Smooth muscle cell (in vitro differentiated cells): ENCODE data around the gene VIL1. TPM values are rescaled to one million over a fixed set of nuclear protein-coding genes. Genes with fewer than 3 reads are reported as not detected.

Experiments
- DNase-seq: peaks from one replicate; lab custom pipeline; 2025; ENCODE audit not compliant: unreplicated experiment; lab: John Stamatoyannopoulos, UW
- H2AFZ ChIP-seq: fragments of 200-600 bp; sonication (generic); 2 replicates; pipeline ENCODE4 v1.6.0; 2016; ENCODE audit warnings: antibody characterized with exemption, low read depth, mild to moderate bottlenecking
- H3F3A ChIP-seq: fragments of 200-600 bp; sonication (generic); 2 replicates; pipeline ENCODE4 v1.6.0; 2017; ENCODE audit warnings: antibody characterized with exemption, low read depth
- H3K27ac ChIP-seq: fragments of 200-600 bp; sonication (generic); 2 replicates; pipeline ENCODE4 v1.5.1; 2016; ENCODE audit warnings: low read depth, mild to moderate bottlenecking
- H3K27me3 ChIP-seq: fragments of 200-600 bp; sonication (generic); 2 replicates; pipeline ENCODE4 v1.6.1; 2016; ENCODE audit warnings: low read depth, mild to moderate bottlenecking
- H3K36me3 ChIP-seq: fragments of 200-600 bp; sonication (generic); 2 replicates; pipeline ENCODE4 v1.5.1; 2016; ENCODE audit warnings: low read depth
- H3K4me1 ChIP-seq: fragments of 200-600 bp; sonication (generic); 2 replicates; pipeline ENCODE4 v1.5.1; 2016; ENCODE audit warnings: low read depth
- H3K4me2 ChIP-seq: fragments of 200-600 bp; sonication (generic); 2 replicates; pipeline ENCODE4 v1.6.0; 2016; ENCODE audit warnings: mild to moderate bottlenecking
- H3K4me3 ChIP-seq: fragments of 200-600 bp; sonication (generic); 2 replicates; pipeline ENCODE4 v1.5.1; 2016; ENCODE audit warnings: mild to moderate bottlenecking
- H3K79me2 ChIP-seq: fragments of 200-600 bp; sonication (generic); 2 replicates; pipeline ENCODE4 v1.6.0; 2016; ENCODE audit warnings: low read depth, mild to moderate bottlenecking
- H3K9ac ChIP-seq: fragments of 200-600 bp; sonication (generic); 2 replicates; pipeline ENCODE4 v1.6.0; 2016; ENCODE audit warnings: low read depth
- H3K9me3 ChIP-seq: fragments of 200-600 bp; sonication (generic); replicated peaks from 2 replicates; pipeline ENCODE4 v1.5.1; 2016; ENCODE audit warnings: low read depth
- H4K20me1 ChIP-seq: fragments of 200-600 bp; sonication (generic); 2 replicates; pipeline ENCODE4 v1.6.0; 2016; ENCODE audit warnings: low read depth
- WGBS: methylation state at CpG from one replicate; pipeline ENCODE4 v1.1.7; 2016; ENCODE audit warnings: low lambda C conversion rate; 5-methylcytosine and 5-hydroxymethylcytosine counted together
- polyA plus RNA-seq: library from polyadenylated mRNA; unstranded; fragments of >200 nt; fragmentation: Nextera tagmentation; extraction: Ambion mirVana; gene quantifications from 2 replicates; pipeline ENCODE4 v1.2.1, GENCODE V29; 2016
- total RNA-seq: library from RNA; depleted of rRNA; stranded (reverse); fragments of >200 nt; gene quantifications from 2 replicates; pipeline ENCODE4 v1.2.3, GENCODE V29; 2014
- TF ChIP-seq, protein P1 (sequence below): fragments of 200-600 bp; sonication (generic); IDR thresholded peaks from 2 replicates; pipeline ENCODE4 v1.5.1; 2017; ENCODE audit warnings: borderline replicate concordance, mild to moderate bottlenecking, antibody characterized with exemption; ENCODE audit not compliant: insufficient read depth, poor library complexity, severe bottlenecking

The VIL1 gene
- total and polyA plus RNA-seq, 2 experiments from 2014 or later = 0.15 TPM; not detected in 1

DNA sequence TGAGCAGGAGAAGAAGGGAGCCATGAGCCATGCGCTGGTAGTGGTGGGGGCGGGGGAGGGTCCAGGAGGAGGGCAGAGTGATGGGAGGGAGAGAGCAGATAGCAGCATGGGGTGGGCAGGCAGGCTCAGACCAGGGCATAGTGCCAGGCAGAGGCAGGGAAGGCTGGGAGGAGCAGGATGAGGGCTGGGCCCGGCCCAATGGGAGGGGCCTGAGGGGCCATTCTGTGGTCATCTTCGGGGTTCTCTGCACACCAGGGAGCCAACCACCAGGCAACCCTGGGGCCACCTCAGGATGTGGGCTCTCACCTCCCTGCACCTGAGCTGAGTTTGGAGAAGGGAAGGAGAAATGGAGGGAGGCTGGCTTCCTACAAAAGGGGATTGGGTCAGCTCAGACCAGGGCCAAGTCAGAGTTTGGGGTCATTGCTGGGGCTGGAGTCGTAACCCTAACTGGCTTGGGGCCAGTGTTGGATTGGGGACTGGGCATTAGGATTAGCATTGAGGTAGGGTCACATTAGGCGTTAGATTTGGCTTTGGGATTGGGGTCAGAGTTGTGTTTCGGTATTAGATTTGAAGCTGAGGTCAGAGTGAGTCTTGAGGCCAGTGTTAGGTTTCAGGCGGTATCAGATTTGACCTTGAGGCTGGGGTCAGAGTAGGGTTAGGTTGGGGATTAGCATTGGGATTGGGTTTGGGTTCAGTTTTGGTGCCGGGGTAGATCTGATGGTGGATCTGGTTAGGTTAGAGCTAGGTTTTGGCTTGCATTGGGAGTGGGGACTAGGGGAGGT is 11.2 kb downstream of the VIL1 start:
- Histone ChIP-seq H3K36me3 (no peaks in the 10 kb centered on the region), H3K79me2 (no peaks in the 10 kb centered on the region), H4K20me1 (no peaks in the 10 kb centered on the region), H3K4me2 (no peak overlapping the region), H3K4me3 (no peak overlapping the region), H3K9me3 (no peaks in the 10 kb centered on the region), H3K4me1 (no peaks in the 10 kb centered on the region), H3K27me3 (no peaks in the 10 kb centered on the region), H2AFZ (no peak overlapping the region), H3F3A (no peaks in the 10 kb centered on the region), H3K9ac (no peak overlapping the region), H3K27ac (no peak overlapping the region)
- WGBS = 86% methylated on average over 7 of the region's 9 CpGs
- TF ChIP-seq, protein P1, sequence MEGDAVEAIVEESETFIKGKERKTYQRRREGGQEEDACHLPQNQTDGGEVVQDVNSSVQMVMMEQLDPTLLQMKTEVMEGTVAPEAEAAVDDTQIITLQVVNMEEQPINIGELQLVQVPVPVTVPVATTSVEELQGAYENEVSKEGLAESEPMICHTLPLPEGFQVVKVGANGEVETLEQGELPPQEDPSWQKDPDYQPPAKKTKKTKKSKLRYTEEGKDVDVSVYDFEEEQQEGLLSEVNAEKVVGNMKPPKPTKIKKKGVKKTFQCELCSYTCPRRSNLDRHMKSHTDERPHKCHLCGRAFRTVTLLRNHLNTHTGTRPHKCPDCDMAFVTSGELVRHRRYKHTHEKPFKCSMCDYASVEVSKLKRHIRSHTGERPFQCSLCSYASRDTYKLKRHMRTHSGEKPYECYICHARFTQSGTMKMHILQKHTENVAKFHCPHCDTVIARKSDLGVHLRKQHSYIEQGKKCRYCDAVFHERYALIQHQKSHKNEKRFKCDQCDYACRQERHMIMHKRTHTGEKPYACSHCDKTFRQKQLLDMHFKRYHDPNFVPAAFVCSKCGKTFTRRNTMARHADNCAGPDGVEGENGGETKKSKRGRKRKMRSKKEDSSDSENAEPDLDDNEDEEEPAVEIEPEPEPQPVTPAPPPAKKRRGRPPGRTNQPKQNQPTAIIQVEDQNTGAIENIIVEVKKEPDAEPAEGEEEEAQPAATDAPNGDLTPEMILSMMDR = no peak
- no peak for DNase-seq

- Histone ChIP-seq H3K36me3 (no peaks in the 10 kb centered on the region), H3K9ac (no peak overlapping the region), H3K4me3 (no peak overlapping the region), H2AFZ (no peak overlapping the region), H4K20me1 (no peaks in the 10 kb centered on the region), H3K4me2 (no peak overlapping the region), H3K79me2 (no peaks in the 10 kb centered on the region), H3K4me1 (no peaks in the 10 kb centered on the region), H3K27ac (no peak overlapping the region), H3K9me3 (no peaks in the 10 kb centered on the region), H3F3A (no peaks in the 10 kb centered on the region), H3K27me3 (no peaks in the 10 kb centered on the region)
- no peak for DNase-seq
- TF ChIP-seq, protein P1 = no peak
- 94% methylated on average over 11 of the region's 11 CpGs for WGBS
Measured at GRCh38 chr2:218430721-218431120, 11.8 kb downstream of the VIL1 start.

- no peaks in the 10 kb centered on the region for H3K79me2 ChIP-seq
- TF ChIP-seq, protein P1 = no peak
- H3K9ac ChIP-seq = no peak overlapping the region
- no peak overlapping the region for H3K27ac ChIP-seq
- no peaks in the 10 kb centered on the region for H3K9me3 ChIP-seq
- H3K4me3 ChIP-seq = no peak overlapping the region
- no peak overlapping the region for H3K4me2 ChIP-seq
- no peak overlapping the region for H2AFZ ChIP-seq
- no peaks in the 10 kb centered on the region for H3F3A ChIP-seq
- DNase-seq = no peak
- no peaks in the 10 kb centered on the region for H3K27me3 ChIP-seq
- 93% methylated on average over 10 of the region's 10 CpGs for WGBS
- H3K4me1 ChIP-seq = no peaks in the 10 kb centered on the region
- H4K20me1 ChIP-seq = no peaks in the 10 kb centered on the region
- H3K36me3 ChIP-seq = no peaks in the 10 kb centered on the region
Measured at GRCh38 chr2:218431878-218432277, 13.0 kb downstream of the VIL1 start.
